Glutamatergic neuron (in vitro differentiated cells): ENCODE data around the gene RTKN2. TPM values are rescaled to one million over a fixed set of nuclear protein-coding genes. Genes with fewer than 3 reads are reported as not detected.

Source experiments
- DNase-seq: peaks from one replicate; pipeline ENCODE4 v3.0.0; 2022
- H3K27ac Mint-ChIP-seq: one replicate; pipeline ENCODE4 v1.8.0; 2020; ENCODE audit warnings: mild to moderate bottlenecking, mixed read lengths, inconsistent platforms; ENCODE audit not compliant: unreplicated experiment
- H3K27me3 Mint-ChIP-seq: one replicate; pipeline ENCODE4 v1.8.0; 2020; ENCODE audit warnings: mild to moderate bottlenecking, moderate library complexity, mixed read lengths, inconsistent platforms; ENCODE audit not compliant: unreplicated experiment
- H3K36me3 Mint-ChIP-seq: one replicate; pipeline ENCODE4 v1.8.0; 2020; ENCODE audit warnings: mild to moderate bottlenecking, mixed read lengths, inconsistent platforms; ENCODE audit not compliant: unreplicated experiment
- H3K4me1 Mint-ChIP-seq: one replicate; pipeline ENCODE4 v1.8.0; 2020; ENCODE audit warnings: mild to moderate bottlenecking, low read depth, mixed read lengths, inconsistent platforms; ENCODE audit not compliant: unreplicated experiment
- H3K4me3 Mint-ChIP-seq: one replicate; pipeline ENCODE4 v1.8.0; 2020; ENCODE audit warnings: mild to moderate bottlenecking, mixed read lengths, inconsistent platforms; ENCODE audit not compliant: unreplicated experiment
- H3K9me3 Mint-ChIP-seq: one replicate; pipeline ENCODE4 v1.8.0; 2020; ENCODE audit warnings: mild to moderate bottlenecking, moderate library complexity, mixed read lengths, inconsistent platforms; ENCODE audit not compliant: unreplicated experiment
- total RNA-seq: library from RNA; stranded (reverse); fragmentation: NEBNext Ultra II Directional; extraction: Animal tissue kit (Norgen Biotek cat#: 25700); gene quantifications from one replicate; pipeline ENCODE4 v1.2.1, GENCODE V29; 2021; ENCODE audit not compliant: unreplicated experiment
- TF ChIP-seq, protein P1 (sequence below): fragments of 200-600 bp; sonication (generic); IDR thresholded peaks from one replicate; pipeline ENCODE4 v1.5.0; 2021; ENCODE audit not compliant: partially characterized antibody, unreplicated experiment

Gene RTKN2
- total RNA-seq, 1 donor from 2014 or later, result 3.2 TPM

DNA sequence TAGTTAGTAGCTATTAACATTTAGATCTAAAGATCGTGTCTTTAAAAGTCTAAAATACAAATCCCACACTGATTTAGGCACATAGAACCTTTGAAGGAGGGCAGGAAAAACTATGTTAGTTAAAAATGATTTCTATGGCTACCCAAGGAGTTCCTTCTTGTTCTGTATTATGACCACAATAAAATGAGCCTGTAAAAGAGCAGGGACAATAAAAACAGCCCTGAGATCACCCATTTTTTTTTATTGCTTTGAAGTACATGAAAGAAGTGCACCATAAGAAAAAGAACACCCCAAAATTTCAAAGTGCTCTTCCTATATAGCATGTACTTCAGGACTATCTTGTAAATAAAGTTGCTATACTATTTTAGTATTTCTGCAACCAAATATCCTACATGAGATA is 29.8 kb downstream of the RTKN2 start:
- no peaks in the 10 kb centered on the region for H3K9me3 Mint-ChIP-seq
- H3K27ac Mint-ChIP-seq, result no peak overlapping the region
- no peaks in the 10 kb centered on the region for H3K27me3 Mint-ChIP-seq
- TF ChIP-seq, protein P1, sequence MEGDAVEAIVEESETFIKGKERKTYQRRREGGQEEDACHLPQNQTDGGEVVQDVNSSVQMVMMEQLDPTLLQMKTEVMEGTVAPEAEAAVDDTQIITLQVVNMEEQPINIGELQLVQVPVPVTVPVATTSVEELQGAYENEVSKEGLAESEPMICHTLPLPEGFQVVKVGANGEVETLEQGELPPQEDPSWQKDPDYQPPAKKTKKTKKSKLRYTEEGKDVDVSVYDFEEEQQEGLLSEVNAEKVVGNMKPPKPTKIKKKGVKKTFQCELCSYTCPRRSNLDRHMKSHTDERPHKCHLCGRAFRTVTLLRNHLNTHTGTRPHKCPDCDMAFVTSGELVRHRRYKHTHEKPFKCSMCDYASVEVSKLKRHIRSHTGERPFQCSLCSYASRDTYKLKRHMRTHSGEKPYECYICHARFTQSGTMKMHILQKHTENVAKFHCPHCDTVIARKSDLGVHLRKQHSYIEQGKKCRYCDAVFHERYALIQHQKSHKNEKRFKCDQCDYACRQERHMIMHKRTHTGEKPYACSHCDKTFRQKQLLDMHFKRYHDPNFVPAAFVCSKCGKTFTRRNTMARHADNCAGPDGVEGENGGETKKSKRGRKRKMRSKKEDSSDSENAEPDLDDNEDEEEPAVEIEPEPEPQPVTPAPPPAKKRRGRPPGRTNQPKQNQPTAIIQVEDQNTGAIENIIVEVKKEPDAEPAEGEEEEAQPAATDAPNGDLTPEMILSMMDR, result no peak
- H3K4me1 Mint-ChIP-seq, result peaks cover 4% of the 10 kb centered on the region
- H3K36me3 Mint-ChIP-seq, result no peaks in the 10 kb centered on the region
- no peak overlapping the region for H3K4me3 Mint-ChIP-seq
- no peak for DNase-seq

DNA sequence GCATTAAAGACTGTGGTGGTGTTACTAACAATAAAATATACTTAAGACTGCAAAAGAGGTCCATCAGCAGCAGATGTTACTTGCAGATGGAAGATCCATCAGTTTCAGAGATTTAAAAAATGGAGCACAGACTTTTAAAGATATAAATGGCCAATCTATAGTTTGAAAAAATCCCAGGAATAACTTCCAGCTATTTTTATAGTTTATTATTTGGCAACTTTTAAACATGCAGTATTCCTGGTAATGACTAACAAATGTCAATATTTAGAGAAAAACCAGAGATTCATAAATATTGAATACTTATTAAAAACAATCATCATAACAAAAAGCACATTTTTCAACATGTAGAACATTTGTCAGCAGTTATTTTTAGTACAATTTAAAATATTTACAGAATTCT is 30.7 kb downstream of the RTKN2 start:
- no peak overlapping the region for H3K27ac Mint-ChIP-seq
- DNase-seq, result no peak

DNA sequence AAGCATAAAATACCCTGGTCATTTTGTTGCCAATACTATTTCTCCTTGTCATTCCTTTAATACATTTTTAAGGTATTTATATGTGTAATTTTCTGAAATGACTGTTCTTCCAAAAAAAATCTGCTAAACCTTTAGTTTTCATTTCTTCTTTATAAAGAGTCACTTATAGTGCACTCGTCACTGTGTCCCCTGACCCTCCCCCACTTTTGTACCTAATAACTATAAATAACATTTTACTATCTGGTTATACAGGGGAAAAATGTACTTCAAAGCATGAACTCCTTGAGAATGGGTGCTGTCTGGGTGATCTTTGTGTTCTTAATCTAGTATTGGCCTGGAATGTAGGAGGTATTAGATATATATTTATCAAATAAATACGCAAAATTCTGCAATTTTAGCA is 31.1 kb downstream of the RTKN2 start:
- H3K9me3 Mint-ChIP-seq, result no peaks in the 10 kb centered on the region
- no peaks in the 10 kb centered on the region for H3K27me3 Mint-ChIP-seq
- H3K4me1 Mint-ChIP-seq, result peaks cover 4% of the 10 kb centered on the region
- H3K27ac Mint-ChIP-seq, result no peak overlapping the region
- TF ChIP-seq, protein P1, result no peak
- no peak for DNase-seq
- no peaks in the 10 kb centered on the region for H3K36me3 Mint-ChIP-seq
- no peak overlapping the region for H3K4me3 Mint-ChIP-seq

More for the DNA sequence above, 30.7 kb downstream of the RTKN2 start:
- H3K9me3 Mint-ChIP-seq, result no peaks in the 10 kb centered on the region
- peaks cover 4% of the 10 kb centered on the region for H3K4me1 Mint-ChIP-seq
- H3K4me3 Mint-ChIP-seq, result no peak overlapping the region
- TF ChIP-seq, protein P1, result no peak
- no peaks in the 10 kb centered on the region for H3K27me3 Mint-ChIP-seq
- H3K36me3 Mint-ChIP-seq, result no peaks in the 10 kb centered on the region

GRCh38 chr10:62234077-62234605 is 34.5 kb downstream of the RTKN2 start:
- no peak overlapping the region for H3K27ac Mint-ChIP-seq
- no peaks in the 10 kb centered on the region for H3K9me3 Mint-ChIP-seq
- no peaks in the 10 kb centered on the region for H3K36me3 Mint-ChIP-seq
- no peak for DNase-seq
- H3K4me1 Mint-ChIP-seq, result peaks cover 2% of the 10 kb centered on the region
- no peak overlapping the region for H3K4me3 Mint-ChIP-seq
- TF ChIP-seq, protein P1, result no peak
- H3K27me3 Mint-ChIP-seq, result no peaks in the 10 kb centered on the region

GRCh38 chr10:62233356-62234076 is 35.1 kb downstream of the RTKN2 start:
- H3K27ac Mint-ChIP-seq, result no peak overlapping the region
- H3K36me3 Mint-ChIP-seq, result no peaks in the 10 kb centered on the region

More at GRCh38 chr10:62233356-62234076, 35.1 kb downstream of the RTKN2 start:
- Mint-ChIP-seq H3K4me3 (no peak overlapping the region), H3K4me1 (peaks cover 2% of the 10 kb centered on the region), H3K9me3 (no peaks in the 10 kb centered on the region), H3K27me3 (no peaks in the 10 kb centered on the region)
- TF ChIP-seq, protein P1, result no peak
- DNase-seq, result no peak
